Adrenal gland (tissue), 12 donors: Measurements from ENCODE around the gene C18orf63. TPM values are rescaled to one million over a fixed set of nuclear protein-coding genes. Genes with fewer than 3 reads are reported as not detected.
"Not testable (repeated sequence)": the region's sequence is repeated elsewhere in the genome, so short reads cannot be mapped to it uniquely, and the experiment has no call there.

Experiments used
- DNase-seq, 7 donors: peaks; one replicate each; pipeline ENCODE4 v3.0.0-alpha.2; 2019 to 2020
- H3K27ac ChIP-seq, 5 donors: fragments of 200-600 bp; sonication (generic) in 4 of 5; 1 replicate in 3 of 5; 2 replicates in 2 of 5; pipeline versions ENCODE4 v1.5.1 to v1.8.0; 2016 to 2020; ENCODE audit warnings: mild to moderate bottlenecking in 1 of 5
- H3K27me3 ChIP-seq: fragments of 200-600 bp; 2 replicates; pipeline ENCODE4 v1.8.0; 2021
- H3K36me3 ChIP-seq, 2 donors: fragments of 200-600 bp; replicated peaks in 1 of 2; 1 replicate in 1 of 2; 2 replicates in 1 of 2; pipeline versions ENCODE4 v1.5.1 to v1.8.0; 2018 to 2022
- H3K4me1 ChIP-seq, 2 donors: fragments of 200-600 bp; replicated peaks in 1 of 2; 1 replicate in 1 of 2; 2 replicates in 1 of 2; pipeline versions ENCODE4 v1.5.1 to v1.8.0; 2018 to 2021
- H3K4me3 ChIP-seq, 4 donors: fragments of 200-600 bp; sonication (generic) in 3 of 4; one replicate each; pipeline ENCODE4 v1.5.1; 2016 to 2018
- H3K9me3 ChIP-seq, 3 donors: fragments of 200-600 bp; sonication (generic) in 1 of 3; replicated peaks in 1 of 3; 1 replicate in 2 of 3; 2 replicates in 1 of 3; pipeline versions ENCODE4 v1.5.1 to v1.8.0; 2016 to 2021
- CTCF ChIP-seq, 6 experiments: fragments of 450-650 bp in 4 of 6; fragments of 200-600 bp in 2 of 6; sonication (generic) in 1 of 6; IDR thresholded peaks; 1 replicate in 5 of 6; 2 replicates in 1 of 6; pipeline versions ENCODE4 v1.5.1 to v1.8.0; 2016 to 2021; ENCODE audit warnings: antibody characterized with exemption in 6 of 6, mild to moderate bottlenecking in 2 of 6, moderate library complexity in 1 of 6
- POLR2A ChIP-seq, 2 donors: fragments of 450-650 bp; IDR thresholded peaks; one replicate each; pipeline ENCODE4 v1.6.1; 2017; ENCODE audit warnings: antibody characterized with exemption in 2 of 2, mild to moderate bottlenecking in 2 of 2, moderate library complexity in 1 of 2
- WGBS, 4 donors: extraction: QIAGEN DNeasy Blood & Tissue Kit in 2 of 4; methylation state at CpG; one replicate each; pipeline versions ENCODE4 v1.1.5 to v1.1.7; 2013 to 2017; 5-methylcytosine and 5-hydroxymethylcytosine counted together
- intact Hi-C, 2 donors: fragments of 100-400 bp; cut with DNase I; formaldehyde crosslinking; loops; one replicate each; pipeline versions ENCODE4 v1.14.1 to v1.15.0; 2022 to 2023
- polyA plus RNA-seq, 3 donors: library from polyadenylated mRNA; stranded (reverse); fragments of 200-250 nt in 2 of 3; fragments of 350-450 nt in 1 of 3; fragmentation: Illumina TruSeq in 1 of 3; extraction: RNeasy Lipid Tissue Mini Kit (QIAGEN cat#74804) in 1 of 3; gene quantifications; one replicate each; pipeline ENCODE4 v1.2.3, GENCODE V29; 2013 to 2014
- total RNA-seq, 9 donors: library from RNA; depleted of rRNA in 4 of 9; stranded (reverse); fragments of >200 nt in 4 of 9; fragments of 120-200 nt in 1 of 9; fragmentation: NEBNext Ultra II Directional in 1 of 9; extraction: Animal tissue kit (Norgen Biotek cat#: 25700) in 1 of 9; gene quantifications; one replicate each; pipeline versions ENCODE4 v1.1.0 to v1.2.4, GENCODE V29; 2013 to 2023
- donor health status: healthy with polysubstance abuse.
- donor health status: Bipolar disorder and iron deficiency.
- donor health status: DM: yes; HTN: yes; CAD: no.
- donor health status: DM: no; HTN: no; CAD: no.
- donor health status: DM: no; HTN: no; CAD: no.
- donor health status: DM: yes; HTN: yes; CAD: no.

The C18orf63 gene
- total and polyA plus RNA-seq, 12 donors = under 0.01 TPM; not detected in 11

GRCh38 chr18:74291771-74292540, 23.7 kb upstream of the C18orf63 start, which contains the start of gene CYB5A:
Gene CYB5A (minus strand): TSS chr18:74291963. CDS start chr18:74291875, 88 bp downstream.
- peak in 2 of 6 experiments; percentile 17 to 27 for TF ChIP-seq CTCF (IDR thresholded peaks at IDR 0.05)
- TF ChIP-seq POLR2A (IDR thresholded peaks at IDR 0.05) = peak in 1 of 2 donors; percentile 27
- peaks cover 6 to 25% of the 10 kb centered on the region in 2 donors for H3K4me1 ChIP-seq
- intact Hi-C loops = no loop called here
- DNase-seq = peak; percentile 97 to 99 (median 98)
- no peaks in the 10 kb centered on the region for H3K9me3 ChIP-seq
- 0 to 2% (median 1%) methylated on average over 29 to 68 of the region's 68 CpGs for WGBS, 4 donors
- H3K4me3 ChIP-seq = peak within 1 kb of the TSS; percentile 59 to 86 (median 72)
- peak within 1 kb of the TSS in 3 of 5 donors; percentile 37 to 71 (median 61) for H3K27ac ChIP-seq
- no peaks in the 10 kb centered on the region for H3K27me3 ChIP-seq
- H3K36me3 ChIP-seq = no peaks in the 10 kb centered on the region

GRCh38 chr18:74292541-74292858, 23.1 kb upstream of the C18orf63 start:
- WGBS, 4 donors = 9 to 10% (median 9%) methylated on average over 4 of the region's 4 CpGs
- no peak for TF ChIP-seq CTCF (IDR thresholded peaks at IDR 0.05)
- TF ChIP-seq POLR2A (IDR thresholded peaks at IDR 0.05) = no peak
- Histone ChIP-seq H3K27ac (peak overlapping the region in 3 of 5 donors; percentile 37 to 71 (median 61)), H3K27me3 (no peaks in the 10 kb centered on the region), H3K4me1 (peaks cover 6 to 25% of the 10 kb centered on the region in 2 donors), H3K4me3 (peak overlapping the region in 3 of 4 donors; percentile 65 to 86 (median 66)), H3K9me3 (no peaks in the 10 kb centered on the region), H3K36me3 (no peaks in the 10 kb centered on the region)
- intact Hi-C loops = no loop called here
- DNase-seq = no peak

- DNase-seq, H3K27me3 ChIP-seq, H3K4me3 ChIP-seq, H3K36me3 ChIP-seq, H3K9me3 ChIP-seq, H3K27ac ChIP-seq, intact Hi-C loops: not testable (repeated sequence)
- peaks cover 6 to 22% of the 10 kb centered on the region in 2 donors for H3K4me1 ChIP-seq
- WGBS, 4 donors = 88 to 96% (median 95%) methylated on average over 3 of the region's 3 CpGs
Observed at GRCh38 chr18:74292982-74293381, 22.7 kb upstream of the C18orf63 start.

GRCh38 chr18:74294526-74294925, 21.1 kb upstream of the C18orf63 start:
- H3K9me3 ChIP-seq = no peaks in the 10 kb centered on the region
- DNase-seq = no peak
- H3K4me3 ChIP-seq = no peak overlapping the region
- no peaks in the 10 kb centered on the region for H3K27me3 ChIP-seq
- WGBS, 4 donors = 85 to 92% (median 90%) methylated on average over 8 of the region's 8 CpGs
- intact Hi-C loops = no loop called here
- no peaks in the 10 kb centered on the region for H3K36me3 ChIP-seq
- H3K4me1 ChIP-seq = peaks cover 6 to 11% of the 10 kb centered on the region in 2 donors
- H3K27ac ChIP-seq = no peak overlapping the region
- TF ChIP-seq CTCF (IDR thresholded peaks at IDR 0.05) = no peak
- TF ChIP-seq POLR2A (IDR thresholded peaks at IDR 0.05) = no peak

- Histone ChIP-seq H3K27me3 (no peaks in the 10 kb centered on the region), H3K27ac (no peak overlapping the region), H3K9me3 (no peaks in the 10 kb centered on the region), H3K4me1 (no peaks in the 10 kb centered on the region), H3K36me3 (no peaks in the 10 kb centered on the region), H3K4me3 (no peak overlapping the region)
- intact Hi-C loops = no loop called here
- no peak for DNase-seq
- 50 to 74% (median 57%) methylated on average over 1 of the region's 1 CpG for WGBS, 4 donors
- TF ChIP-seq CTCF (IDR thresholded peaks at IDR 0.05) = no peak
- TF ChIP-seq POLR2A (IDR thresholded peaks at IDR 0.05) = no peak
Observed at GRCh38 chr18:74299162-74299561, 16.5 kb upstream of the C18orf63 start.
